B cell (primary cell): Measurements from ENCODE around the gene BDKRB1. TPM values are rescaled to one million over a fixed set of nuclear protein-coding genes. Genes with fewer than 3 reads are reported as not detected.
"Not testable (repeated sequence)": the region's sequence is repeated elsewhere in the genome, so short reads cannot be mapped to it uniquely, and the experiment has no call there.

Source experiments
- ATAC-seq: fragments of 200-7000 bp; cut with Tn5 transposase; one replicate; pipeline ENCODE4 v1.10.0; 2021; ENCODE audit warnings: low read depth, mild to moderate bottlenecking, moderate number of reproducible peaks, moderate library complexity
- CTCF ChIA-PET: fragments of 350-600 bp; sonication (Branson Sonifier 250); formaldehyde crosslinking; loops from one replicate; lab custom pipeline; 2021; ENCODE audit warnings: antibody characterized with exemption, inconsistent platforms; lab: Charles Lee
- POLR2A ChIA-PET: fragments of 350-600 bp; sonication (Branson Sonifier 250); formaldehyde crosslinking; loops from one replicate; lab custom pipeline; 2021; ENCODE audit warnings: antibody characterized with exemption; lab: Charles Lee
- DNase-seq: peaks from one replicate; pipeline ENCODE4 v3.0.0; 2013
- H2AFZ ChIP-seq: 2 replicates; pipeline ENCODE4 v1.6.1; 2012; ENCODE audit warnings: mild to moderate bottlenecking, low read depth, low read length; ENCODE audit not compliant: insufficient read depth, poor library complexity, severe bottlenecking
- H3K27ac ChIP-seq, 2 donors: 1 replicate in 1 of 2; 2 replicates in 1 of 2; pipeline ENCODE4 v1.5.1; 2012 to 2013; ENCODE audit warnings: low read length in 2 of 2, mild to moderate bottlenecking in 2 of 2, moderate library complexity in 1 of 2
- H3K27me3 ChIP-seq, 4 experiments: fragments of 200-600 bp in 1 of 4; sonication (generic) in 1 of 4; replicated peaks in 1 of 4; 1 replicate in 2 of 4; 2 replicates in 2 of 4; pipeline versions ENCODE4 v1.6.1 to v1.7.0; 2013 to 2016; ENCODE audit warnings: low read length in 3 of 4, mild to moderate bottlenecking in 2 of 4, mixed read lengths in 1 of 4, moderate library complexity in 1 of 4; ENCODE audit not compliant: insufficient read depth in 4 of 4, control insufficient read depth in 3 of 4; ENCODE audit errors: control extremely low read depth in 1 of 4
- H3K36me3 ChIP-seq, 2 experiments: replicated peaks in 1 of 2; 1 replicate in 1 of 2; 2 replicates in 1 of 2; pipeline versions ENCODE4 v1.6.1 to v1.7.1; 2013; ENCODE audit warnings: low read length in 1 of 2; ENCODE audit not compliant: insufficient read depth in 2 of 2, control insufficient read depth in 1 of 2; ENCODE audit errors: control extremely low read depth in 1 of 2, extremely low read depth in 1 of 2
- H3K4me1 ChIP-seq, 2 donors: fragments of 200-600 bp in 1 of 2; sonication (generic) in 1 of 2; 1 replicate in 1 of 2; 2 replicates in 1 of 2; pipeline versions ENCODE4 v1.5.1 to v1.6.1; 2013 to 2017; ENCODE audit warnings: low read length in 2 of 2; ENCODE audit not compliant: control insufficient read depth in 2 of 2, insufficient read depth in 2 of 2
- H3K4me2 ChIP-seq: replicated peaks from 2 replicates; pipeline ENCODE3; 2012; ENCODE audit warnings: mild to moderate bottlenecking, low read depth, low read length; ENCODE audit not compliant: poor library complexity, severe bottlenecking
- H3K4me3 ChIP-seq, 5 experiments: fragments of 200-600 bp in 1 of 5; sonication (generic) in 1 of 5; 1 replicate in 3 of 5; 2 replicates in 2 of 5; pipeline versions ENCODE4 v1.5.1 to v1.7.0; 2011 to 2016; ENCODE audit warnings: low read length in 4 of 5, mild to moderate bottlenecking in 4 of 5, low read depth in 2 of 5, control low read depth in 1 of 5, moderate library complexity in 1 of 5; ENCODE audit not compliant: insufficient read depth in 1 of 5; ENCODE audit errors: control extremely low read depth in 1 of 5, extremely low read depth in 1 of 5
- H3K79me2 ChIP-seq: fragments of 200-600 bp; sonication (generic); one replicate; pipeline ENCODE4 v1.6.0; 2016; ENCODE audit warnings: low read length; ENCODE audit not compliant: control insufficient read depth, insufficient read depth
- H3K9ac ChIP-seq: fragments of 200-600 bp; sonication (generic); 2 replicates; pipeline ENCODE4 v1.6.1; 2017; ENCODE audit warnings: mild to moderate bottlenecking, low read length, moderate library complexity
- H3K9me3 ChIP-seq, 3 donors: one replicate each; pipeline versions ENCODE4 v1.6.1 to v1.7.1; 2013; ENCODE audit warnings: low read length in 2 of 3; ENCODE audit not compliant: control insufficient read depth in 2 of 3, insufficient read depth in 1 of 3; ENCODE audit errors: control extremely low read depth in 1 of 3
- H4K20me1 ChIP-seq: 2 replicates; pipeline ENCODE4 v1.6.0; 2012; ENCODE audit warnings: mild to moderate bottlenecking, low read length; ENCODE audit not compliant: insufficient read depth, control insufficient read depth, poor library complexity, severe bottlenecking
- H3K27ac Mint-ChIP-seq: one replicate; pipeline ENCODE4 v1.8.0; 2021; ENCODE audit warnings: mixed read lengths
- H3K27me3 Mint-ChIP-seq: one replicate; pipeline ENCODE4 v1.8.0; 2021; ENCODE audit warnings: mixed read lengths
- H3K4me1 Mint-ChIP-seq: one replicate; pipeline ENCODE4 v1.8.0; 2021; ENCODE audit warnings: mixed read lengths
- H3K4me3 Mint-ChIP-seq: one replicate; pipeline ENCODE4 v1.8.0; 2021; ENCODE audit warnings: mixed read lengths
- H3K9me3 Mint-ChIP-seq: one replicate; pipeline ENCODE4 v1.8.0; 2022; ENCODE audit warnings: mixed read lengths; ENCODE audit not compliant: insufficient read depth
- EZH2 ChIP-seq: IDR thresholded peaks from 2 replicates; pipeline ENCODE4 v1.6.1; 2012; ENCODE audit warnings: borderline replicate concordance, low read depth, mild to moderate bottlenecking, moderate library complexity, low read length; ENCODE audit not compliant: insufficient read depth, poor library complexity, severe bottlenecking
- WGBS: methylation state at CpG from one replicate; pipeline ENCODE4 v1.1.5; 2013; ENCODE audit warnings: missing lambda C conversion rate; ENCODE audit not compliant: insufficient coverage; 5-methylcytosine and 5-hydroxymethylcytosine counted together
- intact Hi-C: fragments of 100-400 bp; cut with micrococcal nuclease; formaldehyde crosslinking; loops from one replicate; pipeline ENCODE4 v1.10.0; 2022
- polyA plus RNA-seq: library from polyadenylated mRNA; depleted of rRNA; stranded (reverse); fragments of >200 nt; gene quantifications from 2 replicates; pipeline ENCODE4 v1.2.3, GENCODE V29; 2012
- total RNA-seq, 2 donors: library from RNA; stranded (reverse); fragments of 120-200 nt in 1 of 2; gene quantifications; 1 replicate in 1 of 2; 2 replicates in 1 of 2; pipeline versions ENCODE4 v1.2.3 to v1.2.4, GENCODE V29; 2013 to 2022
- TF ChIP-seq, protein P1 (sequence below): fragments of 200-600 bp; IDR thresholded peaks from one replicate; pipeline ENCODE4 v1.8.0; 2022; ENCODE audit warnings: antibody characterized with exemption, mild to moderate bottlenecking

Gene BDKRB1
- total and polyA plus RNA-seq, 2 donors (not counting 1 experiment from before 2014, with no cell fraction given) = not detected

DNA sequence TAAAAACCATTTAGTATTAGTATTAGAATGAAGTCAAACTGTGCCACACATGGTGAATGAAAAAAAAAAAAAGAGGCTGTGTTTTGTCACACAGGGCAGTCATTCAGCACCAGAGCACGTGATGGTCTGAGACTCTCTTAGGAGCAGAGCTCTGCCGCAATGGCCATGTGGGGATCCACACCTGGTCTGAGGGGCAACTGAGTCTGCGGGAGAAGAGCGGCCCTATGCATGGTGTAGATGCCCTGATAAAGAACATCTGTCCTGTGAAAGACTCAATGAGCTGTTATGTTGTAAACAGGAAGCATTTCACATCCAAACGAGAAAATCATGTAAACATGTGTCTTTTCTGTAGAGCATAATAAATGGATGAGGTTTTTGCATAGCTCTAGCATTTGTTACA is 12.2 kb upstream of the BDKRB1 start:
- Mint-ChIP-seq H3K27me3 (peaks cover 25% of the 10 kb centered on the region), H3K27ac (no peak overlapping the region), H3K4me3 (no peak overlapping the region), H3K9me3 (peaks cover 2% of the 10 kb centered on the region), H3K4me1 (no peaks in the 10 kb centered on the region)
- Histone ChIP-seq H3K4me1 (no peaks in the 10 kb centered on the region), H3K79me2 (no peaks in the 10 kb centered on the region), H2AFZ (no peak overlapping the region), H3K9ac (no peak overlapping the region), H3K9me3 (peaks cover 0 to 17% (median 0%) of the 10 kb centered on the region in 3 donors), H3K27ac (no peak overlapping the region), H3K4me3 (no peak overlapping the region), H3K36me3 (no peaks in the 10 kb centered on the region), H3K4me2 (no peak overlapping the region), H3K27me3 (peaks cover 0 to 10% (median 0%) of the 10 kb centered on the region in 4 experiments), H4K20me1 (no peaks in the 10 kb centered on the region)
- TF ChIP-seq, protein P1, sequence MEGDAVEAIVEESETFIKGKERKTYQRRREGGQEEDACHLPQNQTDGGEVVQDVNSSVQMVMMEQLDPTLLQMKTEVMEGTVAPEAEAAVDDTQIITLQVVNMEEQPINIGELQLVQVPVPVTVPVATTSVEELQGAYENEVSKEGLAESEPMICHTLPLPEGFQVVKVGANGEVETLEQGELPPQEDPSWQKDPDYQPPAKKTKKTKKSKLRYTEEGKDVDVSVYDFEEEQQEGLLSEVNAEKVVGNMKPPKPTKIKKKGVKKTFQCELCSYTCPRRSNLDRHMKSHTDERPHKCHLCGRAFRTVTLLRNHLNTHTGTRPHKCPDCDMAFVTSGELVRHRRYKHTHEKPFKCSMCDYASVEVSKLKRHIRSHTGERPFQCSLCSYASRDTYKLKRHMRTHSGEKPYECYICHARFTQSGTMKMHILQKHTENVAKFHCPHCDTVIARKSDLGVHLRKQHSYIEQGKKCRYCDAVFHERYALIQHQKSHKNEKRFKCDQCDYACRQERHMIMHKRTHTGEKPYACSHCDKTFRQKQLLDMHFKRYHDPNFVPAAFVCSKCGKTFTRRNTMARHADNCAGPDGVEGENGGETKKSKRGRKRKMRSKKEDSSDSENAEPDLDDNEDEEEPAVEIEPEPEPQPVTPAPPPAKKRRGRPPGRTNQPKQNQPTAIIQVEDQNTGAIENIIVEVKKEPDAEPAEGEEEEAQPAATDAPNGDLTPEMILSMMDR = no peak
- no peak for TF ChIP-seq EZH2
- POLR2A ChIA-PET = no interaction called here
- DNase-seq (no peak), ATAC-seq (no peak)
- 72% methylated on average over 2 of the region's 5 CpGs for WGBS
- intact Hi-C loops = no loop called here
- CTCF ChIA-PET = no interaction called here

- ATAC-seq, H3K4me1 ChIP-seq, H3K4me2 ChIP-seq, H3K79me2 ChIP-seq, H3K4me1 Mint-ChIP-seq, POLR2A ChIA-PET, H3K27ac ChIP-seq, intact Hi-C loops, H4K20me1 ChIP-seq, H3K27ac Mint-ChIP-seq, H3K9me3 Mint-ChIP-seq, H2AFZ ChIP-seq, H3K4me3 Mint-ChIP-seq, H3K9ac ChIP-seq, H3K36me3 ChIP-seq, H3K4me3 ChIP-seq, DNase-seq, CTCF ChIA-PET: not testable (repeated sequence)
- WGBS = 100% methylated on average over 2 of the region's 3 CpGs
- Histone ChIP-seq H3K27me3 (peaks cover 0 to 17% (median 0%) of the 10 kb centered on the region in 4 experiments), H3K9me3 (peaks cover 0 to 17% (median 0%) of the 10 kb centered on the region in 3 donors)
- peaks cover 28% of the 10 kb centered on the region for H3K27me3 Mint-ChIP-seq
Observed at GRCh38 chr14:96245074-96245473, 10.9 kb upstream of the BDKRB1 start.
